OCI-LY3 (cell line): Measurements from ENCODE around the gene SORBS1.

Experiments used
- EZH2phosphoT487 ChIP-seq: fragments of 200-600 bp; shearing (Covaris generic); IDR thresholded peaks from 2 replicates; pipeline ENCODE4 v1.6.1; 2018; ENCODE audit warnings: antibody characterized with exemption, mixed run types, low read depth
- TF ChIP-seq, protein P1 (sequence below): fragments of 200-600, 300-600 bp; sonication (generic); IDR thresholded peaks from 2 replicates; pipeline ENCODE4 v1.5.1; 2014; ENCODE audit warnings: antibody characterized with exemption, low read length, low read depth

DNA sequence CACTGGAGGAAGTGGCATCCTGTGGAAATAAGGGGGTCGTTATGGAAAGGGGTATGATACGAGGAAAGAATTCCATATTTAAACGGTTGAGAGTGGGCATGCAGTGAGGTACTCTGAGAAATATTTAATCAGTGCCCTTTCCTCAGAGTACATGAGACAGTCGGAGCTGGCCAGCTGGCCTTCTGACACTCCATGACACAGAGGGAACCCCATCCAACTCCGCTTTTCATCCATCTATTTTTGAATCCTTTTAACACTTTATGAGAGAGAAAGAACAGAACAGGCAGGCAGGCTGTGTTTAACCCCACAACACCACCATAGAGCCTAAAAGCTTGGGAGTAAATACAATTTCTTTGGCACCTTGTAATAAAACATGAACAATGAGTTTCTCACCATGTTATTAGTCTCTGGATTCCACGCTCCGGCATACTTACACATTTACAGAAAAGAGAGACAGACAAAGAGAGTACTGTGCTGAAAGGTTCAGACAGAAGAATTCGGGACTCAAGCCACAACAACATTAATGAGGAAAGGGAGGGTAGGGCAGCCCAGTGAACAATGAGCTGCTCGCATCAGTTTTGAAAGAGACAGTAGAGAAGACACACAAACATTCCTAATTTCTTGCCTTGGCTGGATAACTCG lies 146.2 kb downstream of the SORBS1 start:
- TF ChIP-seq, protein P1, sequence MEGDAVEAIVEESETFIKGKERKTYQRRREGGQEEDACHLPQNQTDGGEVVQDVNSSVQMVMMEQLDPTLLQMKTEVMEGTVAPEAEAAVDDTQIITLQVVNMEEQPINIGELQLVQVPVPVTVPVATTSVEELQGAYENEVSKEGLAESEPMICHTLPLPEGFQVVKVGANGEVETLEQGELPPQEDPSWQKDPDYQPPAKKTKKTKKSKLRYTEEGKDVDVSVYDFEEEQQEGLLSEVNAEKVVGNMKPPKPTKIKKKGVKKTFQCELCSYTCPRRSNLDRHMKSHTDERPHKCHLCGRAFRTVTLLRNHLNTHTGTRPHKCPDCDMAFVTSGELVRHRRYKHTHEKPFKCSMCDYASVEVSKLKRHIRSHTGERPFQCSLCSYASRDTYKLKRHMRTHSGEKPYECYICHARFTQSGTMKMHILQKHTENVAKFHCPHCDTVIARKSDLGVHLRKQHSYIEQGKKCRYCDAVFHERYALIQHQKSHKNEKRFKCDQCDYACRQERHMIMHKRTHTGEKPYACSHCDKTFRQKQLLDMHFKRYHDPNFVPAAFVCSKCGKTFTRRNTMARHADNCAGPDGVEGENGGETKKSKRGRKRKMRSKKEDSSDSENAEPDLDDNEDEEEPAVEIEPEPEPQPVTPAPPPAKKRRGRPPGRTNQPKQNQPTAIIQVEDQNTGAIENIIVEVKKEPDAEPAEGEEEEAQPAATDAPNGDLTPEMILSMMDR = no peak
- no peak for TF ChIP-seq EZH2phosphoT487
